ENCODE data around the gene EEF1AKMT3. TPM values are rescaled to one million over a fixed set of nuclear protein-coding genes. Genes with fewer than 3 reads are reported as not detected.

EEF1AKMT3 gene
- polyA plus RNA-seq, 1 experiment: 7.6 TPM

GRCh38 chr12:57777367-57777766 lies 5.0 kb downstream of the EEF1AKMT3 start:
- DNase-seq (ENCODE audit: low read depth, low spot score): no peak
- POLR2A ChIA-PET: no interaction called here
- CTCF ChIA-PET: interaction anchor here (0.9 kb wide), 1 partner anchor 26 kb away, joined by 6 read pairs; no protein-coding TSS in a partner anchor
- Histone ChIP-seq H3K27ac (ENCODE audit: low read depth, low read length) (no peak overlapping the region), H3K4me3 (ENCODE audit: low read depth, low read length) (no peak overlapping the region), H3K27me3 (ENCODE audit: control insufficient read depth, insufficient read depth, low read length) (no peaks in the 10 kb centered on the region), H3K9me3 (ENCODE audit: control insufficient read depth, insufficient read depth, low read length) (no peaks in the 10 kb centered on the region; the same call in 1 of the 2 replicates)
- no peak for TF ChIP-seq CTCF (IDR thresholded peaks at IDR 0.05; ENCODE audit: low read depth, low read length)

- Histone ChIP-seq H3K27me3 (ENCODE audit: control insufficient read depth, insufficient read depth, low read length) (no peaks in the 10 kb centered on the region), H3K4me3 (ENCODE audit: low read depth, low read length) (no peak overlapping the region), H3K27ac (ENCODE audit: low read depth, low read length) (no peak overlapping the region), H3K9me3 (ENCODE audit: control insufficient read depth, insufficient read depth, low read length) (no peaks in the 10 kb centered on the region; the same call in 1 of the 2 replicates)
- no peak for TF ChIP-seq CTCF (IDR thresholded peaks at IDR 0.05; ENCODE audit: low read depth, low read length)
- DNase-seq (ENCODE audit: low read depth, low spot score): no peak
- CTCF ChIA-PET: interaction anchor here (0.9 kb wide), 1 partner anchor 25 kb away, joined by 6 read pairs; no protein-coding TSS in a partner anchor
- POLR2A ChIA-PET: no interaction called here
These were observed 5.5 kb downstream of the EEF1AKMT3 start for GRCh38 chr12:57777911-57778310.

DNA sequence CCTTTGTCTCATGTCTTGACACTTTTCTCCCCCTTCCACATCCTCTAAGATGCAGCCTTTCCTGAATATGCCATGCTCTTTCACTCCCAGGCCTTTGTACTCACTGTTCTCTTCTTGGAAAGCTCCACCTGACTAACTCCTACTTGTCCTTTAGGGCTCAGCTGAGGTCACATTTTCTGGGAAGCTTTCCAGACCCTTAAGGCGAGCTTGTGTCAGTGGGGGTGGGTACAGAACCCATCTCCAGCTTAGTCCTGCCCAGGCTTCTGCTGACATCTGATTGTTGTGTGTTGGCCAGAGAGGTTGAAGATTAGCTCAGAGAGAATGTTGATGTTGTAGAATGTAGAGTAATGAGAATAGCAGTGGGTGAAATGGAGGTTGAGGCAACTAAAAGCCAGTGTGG lies 7.3 kb downstream of the EEF1AKMT3 start:
- Histone ChIP-seq H3K27ac (ENCODE audit: low read depth, low read length) (peak overlapping the region; percentile 31), H3K9me3 (ENCODE audit: control insufficient read depth, insufficient read depth, low read length) (no peaks in the 10 kb centered on the region; the same call in 1 of the 2 replicates), H3K4me3 (ENCODE audit: low read depth, low read length) (no peak overlapping the region), H3K27me3 (ENCODE audit: control insufficient read depth, insufficient read depth, low read length) (no peaks in the 10 kb centered on the region)
- ChIA-PET POLR2A (interaction anchor here (0.5 kb wide), 1 partner anchor 66 kb away, joined by 3 read pairs; no protein-coding TSS in a partner anchor), CTCF (interaction anchor here (0.6 to 1.6 kb wide), 4 partner anchors 23 to 176 kb away, joined by 3 to 6 read pairs (median 4); no protein-coding TSS in a partner anchor)
- TF ChIP-seq CTCF (IDR thresholded peaks at IDR 0.05; ENCODE audit: low read depth, low read length): no peak
- no peak for DNase-seq (ENCODE audit: low read depth, low spot score)

- CTCF ChIA-PET: interaction anchor here (0.7 to 1.6 kb wide), 4 partner anchors 22 to 125 kb away, joined by 3 to 6 read pairs (median 4); no protein-coding TSS in a partner anchor
- POLR2A ChIA-PET: no interaction called here
- H3K27me3 ChIP-seq (ENCODE audit: control insufficient read depth, insufficient read depth, low read length): no peaks in the 10 kb centered on the region
These were observed 8.0 kb downstream of the EEF1AKMT3 start for GRCh38 chr12:57780284-57780897.

More at GRCh38 chr12:57780284-57780897, 8.0 kb downstream of the EEF1AKMT3 start:
- DNase-seq (ENCODE audit: low read depth, low spot score): no peak
- Histone ChIP-seq H3K9me3 (ENCODE audit: control insufficient read depth, insufficient read depth, low read length) (no peaks in the 10 kb centered on the region; the same call in 1 of the 2 replicates), H3K27ac (ENCODE audit: low read depth, low read length) (no peak overlapping the region), H3K4me3 (ENCODE audit: low read depth, low read length) (no peak overlapping the region)
- no peak for TF ChIP-seq CTCF (IDR thresholded peaks at IDR 0.05; ENCODE audit: low read depth, low read length)
